ENCODE results near the gene NFIX. TPM values are rescaled to one million over a fixed set of nuclear protein-coding genes. Genes with fewer than 3 reads are reported as not detected.

Gene NFIX
- total RNA-seq, 1 donor = 1.9 TPM

- H3K9me3 ChIP-seq (ENCODE audit: low read depth, low read length) = no peaks in the 10 kb centered on the region
- peaks cover 8% of the 10 kb centered on the region for H3K4me1 ChIP-seq (ENCODE audit: insufficient read depth, low read length)
- no peaks in the 10 kb centered on the region for H3K27me3 ChIP-seq (ENCODE audit: insufficient read depth, low read length)
- H3K4me3 ChIP-seq (ENCODE audit: low read length) = no peak overlapping the region
Observed at GRCh38 chr19:13078897-13079541, 83.7 kb downstream of the NFIX start.

- peaks cover 8% of the 10 kb centered on the region for H3K4me1 ChIP-seq (ENCODE audit: insufficient read depth, low read length)
- H3K4me3 ChIP-seq (ENCODE audit: low read length) = no peak overlapping the region
- no peaks in the 10 kb centered on the region for H3K27me3 ChIP-seq (ENCODE audit: insufficient read depth, low read length)
- H3K9me3 ChIP-seq (ENCODE audit: low read depth, low read length) = no peaks in the 10 kb centered on the region
Observed at GRCh38 chr19:13079542-13079986, 84.3 kb downstream of the NFIX start.

- Histone ChIP-seq H3K27me3 (ENCODE audit: insufficient read depth, low read length) (no peaks in the 10 kb centered on the region), H3K4me1 (ENCODE audit: insufficient read depth, low read length) (peaks cover 8% of the 10 kb centered on the region), H3K9me3 (ENCODE audit: low read depth, low read length) (no peaks in the 10 kb centered on the region), H3K4me3 (ENCODE audit: low read length) (no peak overlapping the region)
Observed at GRCh38 chr19:13082192-13083007, 87.1 kb downstream of the NFIX start.

GRCh38 chr19:13083008-13083404 is 87.7 kb downstream of the NFIX start:
- Histone ChIP-seq H3K27me3 (ENCODE audit: insufficient read depth, low read length) (no peaks in the 10 kb centered on the region), H3K9me3 (ENCODE audit: low read depth, low read length) (no peaks in the 10 kb centered on the region), H3K4me3 (ENCODE audit: low read length) (no peak overlapping the region), H3K4me1 (ENCODE audit: insufficient read depth, low read length) (peaks cover 8% of the 10 kb centered on the region)

- H3K4me1 ChIP-seq (ENCODE audit: insufficient read depth, low read length) = peaks cover 8% of the 10 kb centered on the region
- H3K27me3 ChIP-seq (ENCODE audit: insufficient read depth, low read length) = no peaks in the 10 kb centered on the region
- H3K9me3 ChIP-seq (ENCODE audit: low read depth, low read length) = no peaks in the 10 kb centered on the region
- no peak overlapping the region for H3K4me3 ChIP-seq (ENCODE audit: low read length)
Observed at GRCh38 chr19:13083627-13084026, 88.4 kb downstream of the NFIX start.

GRCh38 chr19:13085666-13086065 is 90.4 kb downstream of the NFIX start:
- no peaks in the 10 kb centered on the region for H3K27me3 ChIP-seq (ENCODE audit: insufficient read depth, low read length)
- H3K9me3 ChIP-seq (ENCODE audit: low read depth, low read length) = no peaks in the 10 kb centered on the region

GRCh38 chr19:13086341-13086740 is 91.1 kb downstream of the NFIX start:
- Histone ChIP-seq H3K9me3 (ENCODE audit: low read depth, low read length) (no peaks in the 10 kb centered on the region), H3K4me1 (ENCODE audit: insufficient read depth, low read length) (no peaks in the 10 kb centered on the region), H3K27me3 (ENCODE audit: insufficient read depth, low read length) (no peaks in the 10 kb centered on the region), H3K4me3 (ENCODE audit: low read length) (no peak overlapping the region)

More at GRCh38 chr19:13085666-13086065, 90.4 kb downstream of the NFIX start:
- Histone ChIP-seq H3K4me1 (ENCODE audit: insufficient read depth, low read length) (no peaks in the 10 kb centered on the region), H3K4me3 (ENCODE audit: low read length) (no peak overlapping the region)

- Histone ChIP-seq H3K4me3 (ENCODE audit: low read length) (no peak overlapping the region), H3K4me1 (ENCODE audit: insufficient read depth, low read length) (no peaks in the 10 kb centered on the region), H3K9me3 (ENCODE audit: low read depth, low read length) (no peaks in the 10 kb centered on the region), H3K27me3 (ENCODE audit: insufficient read depth, low read length) (no peaks in the 10 kb centered on the region)
Observed at GRCh38 chr19:13087295-13087694, 92.0 kb downstream of the NFIX start.

- no peaks in the 10 kb centered on the region for H3K27me3 ChIP-seq (ENCODE audit: insufficient read depth, low read length)
- H3K9me3 ChIP-seq (ENCODE audit: low read depth, low read length) = no peaks in the 10 kb centered on the region
- H3K4me3 ChIP-seq (ENCODE audit: low read length) = no peak overlapping the region
- H3K4me1 ChIP-seq (ENCODE audit: insufficient read depth, low read length) = no peaks in the 10 kb centered on the region
Observed at GRCh38 chr19:13087795-13088537, 92.7 kb downstream of the NFIX start.

GRCh38 chr19:13089139-13089856 is 94.0 kb downstream of the NFIX start:
- Histone ChIP-seq H3K9me3 (ENCODE audit: low read depth, low read length) (no peaks in the 10 kb centered on the region), H3K4me3 (ENCODE audit: low read length) (no peak overlapping the region)

GRCh38 chr19:13089857-13090507 is 94.7 kb downstream of the NFIX start:
- H3K4me1 ChIP-seq (ENCODE audit: insufficient read depth, low read length) = peaks cover 13% of the 10 kb centered on the region
- H3K9me3 ChIP-seq (ENCODE audit: low read depth, low read length) = no peaks in the 10 kb centered on the region
- no peaks in the 10 kb centered on the region for H3K27me3 ChIP-seq (ENCODE audit: insufficient read depth, low read length)
- H3K4me3 ChIP-seq (ENCODE audit: low read length) = no peak overlapping the region

More at GRCh38 chr19:13089139-13089856, 94.0 kb downstream of the NFIX start:
- Histone ChIP-seq H3K27me3 (ENCODE audit: insufficient read depth, low read length) (no peaks in the 10 kb centered on the region), H3K4me1 (ENCODE audit: insufficient read depth, low read length) (peaks cover 6% of the 10 kb centered on the region)

GRCh38 chr19:13090511-13091231 is 95.4 kb downstream of the NFIX start:
- Histone ChIP-seq H3K4me3 (ENCODE audit: low read length) (no peak overlapping the region), H3K4me1 (ENCODE audit: insufficient read depth, low read length) (peaks cover 17% of the 10 kb centered on the region), H3K9me3 (ENCODE audit: low read depth, low read length) (no peaks in the 10 kb centered on the region), H3K27me3 (ENCODE audit: insufficient read depth, low read length) (no peaks in the 10 kb centered on the region)

- Histone ChIP-seq H3K4me3 (ENCODE audit: low read length) (no peak overlapping the region), H3K27me3 (ENCODE audit: insufficient read depth, low read length) (no peaks in the 10 kb centered on the region), H3K9me3 (ENCODE audit: low read depth, low read length) (no peaks in the 10 kb centered on the region), H3K4me1 (ENCODE audit: insufficient read depth, low read length) (peaks cover 26% of the 10 kb centered on the region)
Observed at GRCh38 chr19:13091400-13092157, 96.3 kb downstream of the NFIX start.

Data from mononuclear cell (primary cell).